ENCODE measurements around the gene MARCKS. TPM values are rescaled to one million over a fixed set of nuclear protein-coding genes. Genes with fewer than 3 reads are reported as not detected.

MARCKS gene
- total RNA-seq, 1 experiment from 2014 or later, result 93.2 TPM

DNA sequence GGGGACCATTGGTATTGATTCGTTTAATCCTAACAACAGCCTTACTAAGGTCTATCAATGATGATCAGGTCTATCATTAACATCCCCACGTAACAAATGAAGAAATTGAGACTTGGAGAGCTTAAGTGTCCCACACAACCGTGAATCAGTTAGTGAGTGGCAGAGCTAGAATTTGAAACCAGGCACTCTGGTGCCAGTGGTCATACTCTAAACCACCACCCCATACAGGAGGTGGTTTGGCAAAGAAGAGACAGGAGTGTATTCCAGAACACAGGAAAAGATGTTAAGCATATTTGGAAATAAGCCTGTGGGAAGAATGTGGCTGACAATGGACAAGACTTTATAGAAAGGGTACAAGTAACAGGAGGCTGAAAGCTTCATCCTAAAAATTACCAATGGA lies 35.7 kb upstream of the MARCKS start:
- Histone ChIP-seq H3K9me2 (ENCODE audit: insufficient read depth) (no peaks in the 10 kb centered on the region), H3K27me3 (ENCODE audit: insufficient read depth, low read depth) (no peaks in the 10 kb centered on the region), H4K20me1 (ENCODE audit: insufficient read depth) (no peaks in the 10 kb centered on the region), H3K9me3 (ENCODE audit: insufficient read depth, low read depth) (no peaks in the 10 kb centered on the region), H3K4me1 (replicated peaks; ENCODE audit: insufficient read depth) (peaks cover 12% of the 10 kb centered on the region), H3K4me2 (no peak overlapping the region), H3K36me3 (ENCODE audit: low read depth) (no peaks in the 10 kb centered on the region), H2AFZ (no peak overlapping the region; the same call in 1 of the 2 replicates), H3K79me2 (ENCODE audit: low read depth) (no peaks in the 10 kb centered on the region), H3K27ac (no peak overlapping the region), H3K4me3 (no peak overlapping the region), H3F3A (ENCODE audit: insufficient read depth, low read depth) (no peaks in the 10 kb centered on the region)
- DNase-seq, result no peak
- no TSS peak for BruUV-seq (replicated peaks)
- TF ChIP-seq EZH2 (IDR thresholded peaks at IDR 0.05; ENCODE audit: low read depth), result no peak
- TF ChIP-seq, protein P1, sequence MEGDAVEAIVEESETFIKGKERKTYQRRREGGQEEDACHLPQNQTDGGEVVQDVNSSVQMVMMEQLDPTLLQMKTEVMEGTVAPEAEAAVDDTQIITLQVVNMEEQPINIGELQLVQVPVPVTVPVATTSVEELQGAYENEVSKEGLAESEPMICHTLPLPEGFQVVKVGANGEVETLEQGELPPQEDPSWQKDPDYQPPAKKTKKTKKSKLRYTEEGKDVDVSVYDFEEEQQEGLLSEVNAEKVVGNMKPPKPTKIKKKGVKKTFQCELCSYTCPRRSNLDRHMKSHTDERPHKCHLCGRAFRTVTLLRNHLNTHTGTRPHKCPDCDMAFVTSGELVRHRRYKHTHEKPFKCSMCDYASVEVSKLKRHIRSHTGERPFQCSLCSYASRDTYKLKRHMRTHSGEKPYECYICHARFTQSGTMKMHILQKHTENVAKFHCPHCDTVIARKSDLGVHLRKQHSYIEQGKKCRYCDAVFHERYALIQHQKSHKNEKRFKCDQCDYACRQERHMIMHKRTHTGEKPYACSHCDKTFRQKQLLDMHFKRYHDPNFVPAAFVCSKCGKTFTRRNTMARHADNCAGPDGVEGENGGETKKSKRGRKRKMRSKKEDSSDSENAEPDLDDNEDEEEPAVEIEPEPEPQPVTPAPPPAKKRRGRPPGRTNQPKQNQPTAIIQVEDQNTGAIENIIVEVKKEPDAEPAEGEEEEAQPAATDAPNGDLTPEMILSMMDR (conservative IDR thresholded peaks at IDR 0.05), result no peak
- ChIA-PET CTCF (interaction anchor here (0.5 kb wide), 1 partner anchor 445 kb away, joined by 5 read pairs; no protein-coding TSS in a partner anchor), POLR2A (ENCODE audit: unreplicated experiment) (no interaction called here)
- intact Hi-C loops (cut with micrococcal nuclease; ENCODE audit: unreplicated experiment), result no loop called here

DNA sequence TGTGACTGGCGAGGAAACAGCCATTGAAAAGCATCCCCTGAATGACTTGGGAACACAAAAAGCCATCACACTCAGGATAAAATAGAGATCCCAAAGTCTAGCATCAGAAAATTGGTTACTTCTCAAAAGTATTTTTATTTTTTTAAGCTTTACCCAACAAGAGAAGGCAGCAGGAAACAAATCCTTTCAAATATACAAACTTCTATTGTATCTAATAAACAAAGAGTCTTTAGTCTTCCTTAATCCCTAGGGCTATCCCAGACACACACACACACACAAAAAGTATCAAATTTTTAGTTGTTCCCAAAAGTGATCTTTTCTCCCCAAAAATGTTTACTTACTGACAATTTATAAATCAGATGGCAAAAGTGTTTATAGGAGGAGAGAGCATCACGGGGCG lies 33.2 kb upstream of the MARCKS start:
- peaks cover 9% of the 10 kb centered on the region for H3K4me1 ChIP-seq (replicated peaks; ENCODE audit: insufficient read depth)
- POLR2A ChIA-PET (ENCODE audit: unreplicated experiment), result no interaction called here
- no peak overlapping the region for H3K27ac ChIP-seq
- CTCF ChIA-PET, result no interaction called here
- intact Hi-C loops (cut with micrococcal nuclease; ENCODE audit: unreplicated experiment), result no loop called here
- H3K79me2 ChIP-seq (ENCODE audit: low read depth), result no peaks in the 10 kb centered on the region
- H2AFZ ChIP-seq, result no peak overlapping the region
- no peak overlapping the region for H3K4me2 ChIP-seq
- DNase-seq, result no peak
- no peaks in the 10 kb centered on the region; the same call in 1 of the 2 replicates for H3K9me3 ChIP-seq (ENCODE audit: insufficient read depth, low read depth)
- no peaks in the 10 kb centered on the region for H3K36me3 ChIP-seq (ENCODE audit: low read depth)
- no peaks in the 10 kb centered on the region for H3K9me2 ChIP-seq (ENCODE audit: insufficient read depth)
- no peaks in the 10 kb centered on the region for H3K27me3 ChIP-seq (ENCODE audit: insufficient read depth, low read depth)
- no peak for TF ChIP-seq EZH2 (IDR thresholded peaks at IDR 0.05; ENCODE audit: low read depth)
- TF ChIP-seq, protein P1 (conservative IDR thresholded peaks at IDR 0.05), result no peak
- H3K4me3 ChIP-seq, result no peak overlapping the region
- H3F3A ChIP-seq (ENCODE audit: insufficient read depth, low read depth), result no peaks in the 10 kb centered on the region
- BruUV-seq (replicated peaks), result no TSS peak
- no peaks in the 10 kb centered on the region for H4K20me1 ChIP-seq (ENCODE audit: insufficient read depth)

DNA sequence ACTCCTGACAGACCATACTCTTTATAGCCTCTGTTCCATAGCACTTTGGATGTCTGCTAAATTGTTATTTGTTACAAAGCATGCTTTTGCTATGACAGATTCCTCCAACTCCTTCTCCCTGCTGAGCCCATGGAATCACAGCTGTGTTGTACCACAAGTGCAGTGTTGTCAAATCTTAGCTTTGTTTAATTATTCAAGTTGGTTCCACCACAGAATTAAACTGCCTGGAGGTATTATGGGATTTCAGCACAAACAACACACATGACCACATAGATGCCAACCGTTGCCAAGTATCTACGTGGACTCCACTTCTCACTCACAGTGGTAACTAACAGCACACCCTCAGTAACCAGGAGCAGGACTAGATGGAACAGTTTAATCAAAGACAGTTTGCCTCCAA lies 32.7 kb upstream of the MARCKS start:
- no peaks in the 10 kb centered on the region for H3K27me3 ChIP-seq (ENCODE audit: insufficient read depth, low read depth)
- H3F3A ChIP-seq (ENCODE audit: insufficient read depth, low read depth), result no peaks in the 10 kb centered on the region
- no peak overlapping the region; the same call in 1 of the 2 replicates for H2AFZ ChIP-seq
- no TSS peak for BruUV-seq (replicated peaks)
- CTCF ChIA-PET, result no interaction called here
- TF ChIP-seq, protein P1 (conservative IDR thresholded peaks at IDR 0.05), result no peak
- TF ChIP-seq EZH2 (IDR thresholded peaks at IDR 0.05; ENCODE audit: low read depth), result no peak
- H3K36me3 ChIP-seq (ENCODE audit: low read depth), result no peaks in the 10 kb centered on the region
- POLR2A ChIA-PET (ENCODE audit: unreplicated experiment), result no interaction called here
- no peaks in the 10 kb centered on the region for H3K9me2 ChIP-seq (ENCODE audit: insufficient read depth)
- no peak overlapping the region for H3K4me2 ChIP-seq
- H3K4me1 ChIP-seq (replicated peaks; ENCODE audit: insufficient read depth), result peaks cover 4% of the 10 kb centered on the region
- intact Hi-C loops (cut with micrococcal nuclease; ENCODE audit: unreplicated experiment), result no loop called here
- no peaks in the 10 kb centered on the region; the same call in 1 of the 2 replicates for H3K9me3 ChIP-seq (ENCODE audit: insufficient read depth, low read depth)
- H3K27ac ChIP-seq, result no peak overlapping the region
- no peaks in the 10 kb centered on the region for H3K79me2 ChIP-seq (ENCODE audit: low read depth)
- H3K4me3 ChIP-seq, result no peak overlapping the region
- DNase-seq, result no peak
- H4K20me1 ChIP-seq (ENCODE audit: insufficient read depth), result no peaks in the 10 kb centered on the region
